SK-N-MC (cell line): ENCODE results near the gene ADH1B.

Experiments
- EZH2 ChIP-seq: fragments of 200-600 bp; sonication (generic); IDR thresholded peaks from one replicate; pipeline ENCODE4 v1.6.1; 2017; ENCODE audit warnings: antibody characterized with exemption
- POLR2AphosphoS5 ChIP-seq: IDR thresholded peaks from 2 replicates; pipeline ENCODE4 v1.6.1; 2012; ENCODE audit warnings: mild to moderate bottlenecking, low read depth, low read length, borderline replicate concordance

GRCh38 chr4:99339172-99339571 is 18.0 kb upstream of the ADH1B start:
- TF ChIP-seq POLR2AphosphoS5 (no peak), EZH2 (no peak)
